ENCODE results near the gene DNASE2B. TPM values are rescaled to one million over a fixed set of nuclear protein-coding genes. Genes with fewer than 3 reads are reported as not detected.
"Not testable (repeated sequence)": the region's sequence is repeated elsewhere in the genome, so short reads cannot be mapped to it uniquely, and the experiment has no call there.

DNASE2B gene
- polyA plus RNA-seq, 12 donors = 0.14 to 0.27 (median 0.18) TPM; not detected in 6

- not testable (repeated sequence) for DNase-seq
Measured at GRCh38 chr1:84448704-84449103, 50.4 kb downstream of the DNASE2B start.

DNA sequence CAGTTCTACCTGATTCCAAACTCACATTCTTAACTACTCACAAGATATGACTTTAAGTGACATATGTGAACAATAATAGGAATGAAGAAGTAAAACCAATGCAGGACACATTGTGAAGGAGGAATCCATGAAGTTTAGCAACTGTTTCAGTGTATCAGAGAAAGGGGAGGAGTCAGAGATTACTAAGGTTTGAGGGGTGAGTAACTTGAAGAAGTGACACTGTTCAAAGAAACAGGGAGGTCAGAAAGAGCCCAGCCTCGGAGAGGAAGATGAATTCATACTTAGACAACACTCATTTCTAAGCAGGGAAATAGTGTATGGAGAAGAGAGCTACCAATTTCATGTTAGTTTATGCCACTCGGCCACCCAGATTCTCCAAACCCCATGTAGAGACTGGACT lies 52.6 kb downstream of the DNASE2B start:
- no peak for DNase-seq

DNA sequence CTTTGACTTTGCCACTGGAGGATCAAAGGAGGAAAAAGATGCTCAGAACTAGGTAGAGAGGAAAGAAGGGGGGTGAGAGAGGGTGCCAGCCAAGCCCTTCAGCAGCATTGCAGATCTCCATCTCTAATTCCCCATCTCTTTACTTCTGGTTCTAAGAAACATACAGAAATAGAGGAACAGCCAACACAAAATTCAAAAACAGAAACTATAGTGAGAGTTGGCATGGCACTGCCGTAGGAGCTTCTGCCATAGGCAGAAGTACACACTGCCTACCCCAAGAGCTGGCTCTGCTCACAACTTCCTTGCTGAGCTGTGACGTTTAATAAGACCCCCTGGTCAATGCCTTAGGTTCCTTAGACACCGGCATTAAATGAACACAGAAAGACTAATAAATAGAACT lies 54.2 kb downstream of the DNASE2B start:
- no peak for DNase-seq

GRCh38 chr1:84462118-84462517 lies 63.8 kb downstream of the DNASE2B start:
- no peak for DNase-seq

Other genes with a start within 250 kb of the DNASE2B start
- 10 to 100 TPM in 5 of 12 donors, 1 to 10 TPM in 5, not detected in 2; 4.6 to 11.6 (median 9.9) TPM for gene SAMD13, start 96.8 kb upstream of the DNASE2B start, polyA plus RNA-seq (ENCODE audit: insufficient read length in 12 of 12)
- 10 to 100 TPM in 11 of 12 donors, not detected in 1; 27.1 to 40.3 (median 34.6) TPM for gene RPF1, start 80.8 kb downstream of the DNASE2B start, polyA plus RNA-seq (ENCODE audit: insufficient read length in 12 of 12)
- 1 to 10 TPM in 7 of 12 donors, under 1 TPM in 3, not detected in 2; 0.69 to 3.3 (median 1.7) TPM for gene SPATA1, start 107.9 kb downstream of the DNASE2B start, polyA plus RNA-seq (ENCODE audit: insufficient read length in 12 of 12)
- 100 to 1,000 TPM in 11 of 12 donors, not detected in 1; 156 to 226 (median 195) TPM for gene GNG5, start 108.1 kb downstream of the DNASE2B start, polyA plus RNA-seq (ENCODE audit: insufficient read length in 12 of 12)
- gene CTBS, start 176.0 kb downstream of the DNASE2B start, polyA plus RNA-seq (ENCODE audit: insufficient read length in 12 of 12) = 10 to 100 TPM in 1 of 12 donors, 1 to 10 TPM in 10, not detected in 1; 5.4 to 11.7 (median 7.5) TPM

Data from muscle of arm (tissue), 12 donors.